ENCODE measurements around the gene PTPRN2. TPM values are rescaled to one million over a fixed set of nuclear protein-coding genes. Genes with fewer than 3 reads are reported as not detected.

The PTPRN2 gene
- total and polyA plus RNA-seq, 2 of the 13 experiments (the other 11 are each of a cell fraction or from before 2014, with no cell fraction given) = 2.5 to 24.2 TPM

GRCh38 chr7:158228131-158228530 is 359.5 kb downstream of the PTPRN2 start:
- Histone ChIP-seq H3K79me2 (ENCODE audit: insufficient read depth, low read length) (no peaks in the 10 kb centered on the region), H3K27ac (ENCODE audit: extremely low read length, insufficient read depth, low read length) (no peak overlapping the region), H3K9me3 (ENCODE audit: low read length) (peaks cover 18% of the 10 kb centered on the region), H3K36me3 (replicated peaks in 1 of 2; ENCODE audit: control insufficient read depth in 1 of 2, insufficient read depth in 2 of 2, low read length in 2 of 2) (no peaks in the 10 kb centered on the region), H3K4me1 (ENCODE audit: insufficient read depth, low read length) (no peaks in the 10 kb centered on the region), H4K20me1 (ENCODE audit: insufficient read depth, low read length) (peaks cover 32% of the 10 kb centered on the region; the same call in 1 of the 2 replicates), H3K4me3 (replicated peaks in 1 of 3; ENCODE audit: insufficient read depth in 1 of 3, low read depth in 2 of 3, low read length in 3 of 3) (no peak overlapping the region), H3K4me2 (ENCODE audit: low read depth, low read length) (no peak overlapping the region), H2AFZ (ENCODE audit: low read length) (no peak overlapping the region), H3K9ac (ENCODE audit: insufficient read depth, low read depth, low read length) (no peak overlapping the region), H3K27me3 (ENCODE audit: control insufficient read depth in 1 of 2, insufficient read depth in 2 of 2, low read length in 2 of 2) (no peaks in the 10 kb centered on the region)
- WGBS (ENCODE audit: low lambda C conversion rate) = 68% methylated on average over 1 of the region's 1 CpG
- in situ Hi-C loops (cut with HindIII; ENCODE audit: extremely low pct_ligation_motif_present, low pct_unique_long_range_greater_than_20kb) = no loop called here
- intact Hi-C loops (cut with micrococcal nuclease; ENCODE audit: unreplicated experiment) = no loop called here
- ATAC-seq = no peak
- DNase-seq (ENCODE audit: low spot score) = no peak
- FAIRE-seq = no peak
- BruUV-seq (replicated peaks) = no TSS peak
- POLR2A ChIA-PET = no interaction called here
- TF ChIP-seq ZNF33B (CRISPR knock-in tag; IDR thresholded peaks at IDR 0.05) = no peak
- TF ChIP-seq, protein P1, sequence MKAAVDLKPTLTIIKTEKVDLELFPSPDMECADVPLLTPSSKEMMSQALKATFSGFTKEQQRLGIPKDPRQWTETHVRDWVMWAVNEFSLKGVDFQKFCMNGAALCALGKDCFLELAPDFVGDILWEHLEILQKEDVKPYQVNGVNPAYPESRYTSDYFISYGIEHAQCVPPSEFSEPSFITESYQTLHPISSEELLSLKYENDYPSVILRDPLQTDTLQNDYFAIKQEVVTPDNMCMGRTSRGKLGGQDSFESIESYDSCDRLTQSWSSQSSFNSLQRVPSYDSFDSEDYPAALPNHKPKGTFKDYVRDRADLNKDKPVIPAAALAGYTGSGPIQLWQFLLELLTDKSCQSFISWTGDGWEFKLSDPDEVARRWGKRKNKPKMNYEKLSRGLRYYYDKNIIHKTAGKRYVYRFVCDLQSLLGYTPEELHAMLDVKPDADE (CRISPR knock-in tag; IDR thresholded peaks at IDR 0.05) = no peak
- TF ChIP-seq RFX1 (IDR thresholded peaks at IDR 0.05) = no peak
- no peak for TF ChIP-seq CCAR2 (optimal IDR thresholded peaks at IDR 0.05; ENCODE audit: low read depth, low read length)
- TF ChIP-seq STAG1 (CRISPR knock-in tag; IDR thresholded peaks at IDR 0.05) = peak; percentile 31; the same call in 1 of the 2 replicates
- no peak for TF ChIP-seq ZFP36L2 (CRISPR knock-in tag; IDR thresholded peaks at IDR 0.05)
- no peak for TF ChIP-seq AFF4 (CRISPR knock-in tag; IDR thresholded peaks at IDR 0.05)
- CTCF ChIA-PET (ENCODE audit: low intra/inter-chr PET ratio, low total read pairs) = no interaction called here
